Stimulated activated CD4-positive, alpha-beta T cell treated with anti-CD3 and anti-CD28 coated beads, Interleukin-15, amount 100 ng/mL, for 24 hours (primary cell): ENCODE data around the gene TMEM217.
"Not testable (repeated sequence)": the region's sequence is repeated elsewhere in the genome, so short reads cannot be mapped to it uniquely, and the experiment has no call there.

Experiments
- DNase-seq: peaks from one replicate; pipeline ENCODE4 v3.0.0-alpha.2; 2020

Gene TMEM217

DNA sequence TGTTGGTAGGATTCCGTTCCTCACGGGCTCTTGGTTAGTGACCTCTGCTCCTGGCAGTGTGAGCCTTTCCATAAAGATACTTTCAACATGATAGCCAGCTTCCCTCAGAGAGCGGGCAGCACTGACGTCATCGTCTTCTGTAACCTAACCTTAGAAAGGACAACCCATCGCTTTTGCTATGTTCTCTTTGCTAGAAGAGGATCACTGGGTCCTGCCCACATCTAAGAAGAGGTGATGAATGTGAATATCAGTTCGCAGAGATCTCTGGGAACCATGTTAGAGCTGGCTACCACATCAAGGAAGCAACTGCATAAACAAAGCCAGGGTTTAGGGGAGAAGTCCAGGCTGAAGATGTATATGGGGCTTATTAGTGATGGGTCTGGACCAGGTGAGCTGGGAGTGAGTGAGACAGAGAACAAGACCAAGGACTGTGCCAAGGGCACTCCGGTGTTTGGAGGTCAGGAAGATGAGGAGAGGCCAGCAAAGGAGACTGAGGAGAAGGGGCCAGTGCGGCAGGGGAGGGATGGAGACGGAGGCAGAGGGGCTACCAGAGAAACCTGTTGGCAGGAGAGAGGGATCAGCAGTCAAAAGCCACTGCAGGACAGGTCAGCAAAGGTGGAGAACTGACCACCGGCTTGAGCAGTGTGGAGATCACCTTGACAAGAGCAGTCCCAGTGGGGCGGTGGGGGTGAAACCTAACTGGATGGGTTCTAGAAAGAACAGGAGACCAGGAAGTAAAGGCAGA lies 48.3 kb downstream of the TMEM217 start:
- peak; percentile 54 for DNase-seq

DNA sequence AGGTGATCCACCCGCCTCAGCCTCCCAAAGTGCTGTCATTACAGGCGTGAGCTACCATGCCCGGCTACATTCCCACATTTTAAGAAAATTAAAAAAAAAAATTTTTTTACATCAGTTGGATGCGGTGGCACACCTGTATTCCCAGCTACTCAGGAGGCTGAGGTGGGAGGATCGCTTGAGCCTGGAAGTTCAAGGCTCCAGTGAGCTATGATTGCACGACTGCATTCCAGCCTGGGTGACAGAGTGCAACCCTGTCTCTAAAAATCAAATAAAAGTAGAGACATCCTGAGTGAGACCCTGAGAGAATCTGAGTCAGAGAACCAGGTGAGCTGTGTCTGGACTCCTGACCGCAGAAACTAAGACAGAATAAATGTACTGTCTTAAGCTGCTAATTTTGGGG lies 49.2 kb downstream of the TMEM217 start:
- DNase-seq: no peak

DNA sequence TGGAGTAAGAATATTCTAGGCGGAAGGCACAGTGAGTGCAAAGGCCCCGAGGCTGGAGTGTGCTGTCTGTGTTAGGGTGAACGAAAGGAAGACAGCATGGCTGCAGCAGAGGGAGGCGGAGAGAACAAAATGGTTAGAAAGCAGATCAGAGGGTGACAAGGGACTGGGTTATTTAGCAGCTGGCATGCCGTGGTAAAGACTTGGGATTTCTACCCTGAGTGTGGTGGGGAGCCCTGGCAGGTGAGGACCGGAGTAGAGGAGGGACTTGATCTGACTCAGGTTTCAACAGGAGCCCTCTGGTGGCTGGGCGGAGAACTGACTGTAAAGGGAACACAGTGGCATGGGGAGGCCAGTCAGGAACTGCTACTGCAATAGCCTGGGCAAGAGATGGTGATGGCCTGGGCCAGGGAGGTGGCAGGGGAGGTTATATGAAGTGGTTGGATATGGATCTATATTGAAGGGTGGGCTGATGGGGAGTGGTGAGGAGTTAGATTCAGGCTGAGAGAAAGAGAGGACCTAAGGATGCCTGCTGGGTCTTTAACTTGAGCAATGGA lies 50.0 kb downstream of the TMEM217 start:
- peak; percentile 94 for DNase-seq

DNA sequence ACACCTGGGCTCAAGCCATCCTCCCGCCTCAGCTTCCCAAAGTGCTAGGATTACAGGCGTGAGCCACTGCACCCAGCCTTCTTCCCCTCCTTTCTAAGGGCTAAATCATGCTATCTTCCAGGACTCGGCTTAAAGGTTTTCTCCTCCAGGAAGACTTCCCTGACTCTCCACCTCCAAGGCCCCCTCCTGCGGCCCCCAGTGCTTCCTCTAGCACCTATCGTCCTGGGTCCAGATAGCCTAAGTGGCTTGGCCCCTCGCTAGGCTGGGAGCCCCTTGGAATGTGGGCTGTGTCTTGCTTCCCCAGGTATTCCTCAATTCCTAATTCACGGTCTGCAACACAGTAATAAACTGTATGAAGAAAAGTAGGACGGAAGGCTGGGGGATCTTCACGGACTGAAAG lies 51.3 kb downstream of the TMEM217 start:
- DNase-seq: no peak

- no peak for DNase-seq
Observed at GRCh38 chr6:37205997-37206340, 52.0 kb downstream of the TMEM217 start.

GRCh38 chr6:37205175-37205996 lies 52.6 kb downstream of the TMEM217 start:
- DNase-seq: peak; percentile 52

DNA sequence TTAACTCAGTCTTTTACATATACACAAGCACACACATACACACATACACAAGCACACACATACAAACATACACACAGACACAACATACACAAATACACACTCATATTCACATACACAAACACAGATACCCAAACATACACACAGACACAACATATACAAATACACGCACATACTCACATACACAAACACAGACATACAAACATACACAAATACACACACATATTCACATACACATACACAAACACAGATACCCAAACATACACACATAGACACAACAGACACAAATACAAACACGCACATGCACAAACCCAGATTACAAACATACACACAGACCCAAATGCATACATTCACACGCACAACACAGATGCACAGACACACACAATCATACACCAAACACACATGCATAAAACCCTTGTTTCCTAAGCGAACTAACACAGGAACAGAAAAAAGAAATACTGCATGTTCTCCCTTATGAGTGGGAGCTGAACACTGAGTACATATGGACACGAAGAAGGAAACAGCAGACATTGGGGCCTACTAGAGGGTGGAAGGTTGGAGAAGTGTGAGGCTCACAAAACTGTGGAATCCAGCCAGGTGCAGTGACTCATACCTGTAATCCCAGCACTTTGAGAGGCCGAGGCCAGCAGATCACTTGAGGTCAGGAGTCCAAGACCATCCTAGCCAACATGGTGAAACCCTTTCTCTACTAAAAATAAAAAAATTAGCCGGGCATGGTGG lies 53.8 kb downstream of the TMEM217 start:
- DNase-seq: no peak

DNA sequence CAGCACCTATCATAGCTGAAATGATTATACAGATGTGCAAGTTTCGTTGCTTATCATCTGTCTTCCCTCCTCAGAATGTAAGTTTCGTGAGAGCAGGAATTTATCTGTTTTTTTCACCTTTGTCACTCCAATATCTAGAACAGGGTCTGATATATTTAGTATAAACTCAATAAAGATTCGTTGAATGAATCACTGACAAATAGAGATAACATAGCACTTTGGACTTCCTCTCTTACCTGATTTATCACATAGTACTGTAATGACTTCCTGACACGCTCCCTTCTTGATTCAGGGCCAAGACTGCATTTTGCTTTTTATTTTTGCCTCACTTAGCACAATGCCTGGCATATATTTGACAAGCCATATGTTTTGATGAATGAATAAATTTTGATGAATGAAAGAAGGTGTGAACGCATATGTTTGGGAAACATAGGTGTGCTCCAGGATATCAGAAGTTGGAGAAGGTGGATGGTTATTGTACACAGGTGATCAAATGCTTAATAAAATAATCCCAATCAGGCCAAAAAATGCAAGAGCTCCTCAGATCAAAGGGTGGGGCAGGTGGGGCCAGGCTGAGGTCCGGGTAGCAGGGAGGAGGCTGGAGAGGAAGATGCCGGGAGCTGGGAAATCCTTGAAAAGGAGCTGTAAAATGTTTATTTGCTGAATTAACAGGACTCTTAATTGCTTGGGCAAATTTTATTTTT lies 55.0 kb downstream of the TMEM217 start:
- DNase-seq: no peak

GRCh38 chr6:37201726-37202125 lies 56.2 kb downstream of the TMEM217 start:
- DNase-seq: no peak

DNA sequence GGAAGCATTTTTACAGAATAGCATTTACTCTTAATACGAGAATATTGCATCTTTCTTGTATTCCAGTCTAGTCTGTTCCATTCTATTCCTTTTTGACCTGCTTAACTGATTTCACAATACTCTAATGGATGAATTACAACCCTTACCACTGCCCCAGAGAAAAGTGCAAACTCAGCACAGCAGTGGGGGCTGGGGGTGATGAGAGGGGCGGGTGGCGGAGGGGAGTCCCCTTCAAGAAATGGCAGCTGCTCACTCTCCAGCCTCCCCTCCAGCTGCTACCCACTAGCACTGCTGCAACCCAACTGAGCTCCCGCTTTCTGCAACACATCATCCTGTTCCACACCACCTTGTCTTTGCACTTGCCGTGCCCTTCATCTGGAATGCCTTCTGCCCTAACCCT lies 57.9 kb downstream of the TMEM217 start:
- no peak for DNase-seq

DNA sequence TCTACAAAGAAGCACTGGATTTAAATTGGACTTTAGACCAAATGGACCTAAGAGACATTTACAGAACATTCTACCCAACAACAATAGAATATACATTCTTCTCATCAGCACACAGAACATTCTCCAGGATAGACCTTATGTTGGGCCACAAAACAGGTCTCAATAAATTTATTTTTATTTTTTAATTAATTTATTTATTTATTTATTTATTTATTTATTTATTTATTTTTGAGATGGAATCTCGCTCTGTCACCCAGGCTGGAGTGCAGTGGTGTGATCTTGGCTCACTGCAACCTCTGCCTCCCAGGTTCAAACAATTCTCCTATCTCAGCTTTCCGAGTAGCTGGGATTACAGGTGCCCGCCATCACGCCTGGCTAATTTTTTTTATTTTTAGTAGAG lies 61.5 kb downstream of the TMEM217 start:
- DNase-seq: not testable (repeated sequence)

DNA sequence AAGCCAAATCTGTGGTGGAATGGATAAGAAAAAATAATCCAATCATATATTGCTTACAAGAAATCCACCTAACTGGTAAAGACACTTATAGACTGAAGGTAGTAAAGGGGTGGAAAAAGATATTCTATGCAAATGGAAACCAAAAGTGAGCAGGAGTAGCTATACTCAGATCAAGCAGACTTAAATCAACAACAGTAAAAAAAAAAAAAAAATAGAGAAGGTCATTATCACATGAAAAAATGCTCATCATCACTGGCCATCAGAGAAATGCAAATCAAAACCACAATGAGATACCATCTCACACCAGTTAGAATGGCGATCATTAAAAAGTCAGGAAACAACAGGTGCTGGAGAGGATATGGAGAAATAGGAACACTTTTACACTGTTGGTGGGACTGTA lies 63.1 kb downstream of the TMEM217 start:
- DNase-seq: not testable (repeated sequence)

DNA sequence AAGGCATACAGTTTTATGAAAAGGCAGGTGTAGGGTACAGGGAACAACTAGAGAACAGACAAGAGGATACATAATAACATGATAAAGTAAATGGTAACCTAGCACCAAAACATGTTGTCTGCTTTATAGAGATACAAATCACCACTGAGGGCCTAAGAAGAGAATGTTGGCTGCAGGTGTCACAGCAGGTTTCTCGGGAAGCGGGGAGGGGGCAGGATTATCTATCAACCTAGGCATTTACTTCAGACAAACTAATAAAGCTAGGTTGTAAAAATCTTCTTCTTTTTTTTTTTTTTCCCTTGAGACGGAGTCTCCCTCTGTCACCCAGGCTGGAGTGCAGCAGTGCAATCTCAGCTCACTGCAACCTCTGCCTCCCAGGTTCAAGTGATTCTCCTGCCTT lies 65.3 kb downstream of the TMEM217 start:
- DNase-seq: no peak

DNA sequence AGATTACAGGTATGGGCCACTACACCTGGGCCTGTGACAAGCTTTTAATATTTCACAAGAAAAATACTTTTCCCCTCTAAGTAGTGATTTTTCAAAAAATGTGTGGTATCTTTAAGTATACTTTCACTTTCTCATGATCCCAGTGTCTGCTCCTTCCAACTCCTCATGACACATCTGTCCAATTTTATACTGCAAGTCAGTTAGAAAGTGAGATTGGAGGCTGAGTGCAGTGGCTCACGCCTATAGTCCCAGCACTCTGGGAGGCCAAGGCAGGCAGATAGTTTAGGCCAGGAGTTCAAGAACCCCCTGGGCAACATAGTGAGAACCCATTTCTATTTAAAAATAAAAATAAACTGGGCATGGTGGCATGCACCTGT lies 67.8 kb downstream of the TMEM217 start:
- peak; percentile 38 for DNase-seq

GRCh38 chr6:37188962-37189510 lies 68.9 kb downstream of the TMEM217 start:
- DNase-seq: no peak

- DNase-seq: no peak
Observed at GRCh38 chr6:37187321-37188022, 70.5 kb downstream of the TMEM217 start.

DNA sequence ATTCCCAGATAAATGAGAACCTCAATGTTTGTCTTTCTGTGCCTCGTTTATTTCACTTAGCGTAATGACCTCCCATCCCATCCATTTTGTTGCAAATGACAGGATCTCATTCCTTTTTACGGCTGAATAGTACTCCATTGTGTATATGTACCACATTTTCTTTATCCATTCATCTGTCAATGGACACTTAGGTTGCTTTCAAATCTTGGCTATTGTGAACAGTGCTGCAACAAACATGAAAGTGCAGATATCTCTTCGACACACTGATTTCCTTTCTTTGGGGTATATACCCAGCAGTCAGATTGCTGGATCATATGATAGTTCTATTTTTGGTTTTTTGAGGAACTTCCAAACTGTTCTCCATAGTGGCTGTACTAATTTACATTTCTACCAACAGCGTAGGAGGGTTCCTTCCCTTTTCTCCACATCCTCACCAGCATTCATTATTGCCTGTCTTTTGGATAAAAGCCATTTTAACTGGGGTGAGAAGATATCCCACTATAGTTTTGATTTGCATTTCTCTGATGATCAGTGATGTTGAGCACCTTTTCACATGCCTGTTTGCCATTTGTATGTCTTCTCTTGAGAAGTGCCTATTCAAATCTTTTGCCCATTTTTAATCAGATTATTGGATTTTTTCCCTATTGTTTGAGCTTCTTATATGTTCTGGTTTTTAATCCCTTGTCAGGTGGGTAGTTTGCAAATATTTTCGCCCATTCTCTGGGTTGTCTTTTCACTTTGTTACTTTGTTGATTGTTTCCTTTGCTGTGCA lies 71.8 kb downstream of the TMEM217 start:
- not testable (repeated sequence) for DNase-seq

- DNase-seq: peak; percentile 66
Observed at GRCh38 chr6:37182736-37183590, 75.0 kb downstream of the TMEM217 start.

- not testable (repeated sequence) for DNase-seq
Observed at GRCh38 chr6:37180610-37181009, 77.3 kb downstream of the TMEM217 start.

GRCh38 chr6:37180075-37180474 lies 77.9 kb downstream of the TMEM217 start:
- no peak for DNase-seq
